ENCODE measurements around the gene RAD50.

RAD50 gene

GRCh38 chr5:132673488-132673887, 116.7 kb downstream of the RAD50 start:
- no peak for DNase-seq (ENCODE audit: low read depth)
- no peak for TF ChIP-seq CTCF (IDR thresholded peaks at IDR 0.05; ENCODE audit: control insufficient read depth, extremely low read depth, insufficient read depth)

GRCh38 chr5:132673939-132674630, 117.3 kb downstream of the RAD50 start, which contains the start of gene IL4:
TSS of gene IL4 (plus strand) at chr5:132673989. CDS start at chr5:132674051, 62 bp downstream.
- no peak for TF ChIP-seq CTCF (IDR thresholded peaks at IDR 0.05; ENCODE audit: control insufficient read depth, extremely low read depth, insufficient read depth)
- no peak for DNase-seq (ENCODE audit: low read depth)
- H3K4me3 ChIP-seq (ENCODE audit: low read depth, low read length): no peak within 1 kb of the TSS

More at GRCh38 chr5:132673488-132673887, 116.7 kb downstream of the RAD50 start:
- no peak overlapping the region for H3K4me3 ChIP-seq (ENCODE audit: low read depth, low read length)

- DNase-seq (ENCODE audit: low read depth): peak; percentile 7
- H3K4me3 ChIP-seq (ENCODE audit: low read depth, low read length): no peak overlapping the region
- TF ChIP-seq CTCF (IDR thresholded peaks at IDR 0.05; ENCODE audit: control insufficient read depth, extremely low read depth, insufficient read depth): no peak
Observed at GRCh38 chr5:132674671-132675506, 118.1 kb downstream of the RAD50 start.

- no peak for TF ChIP-seq CTCF (IDR thresholded peaks at IDR 0.05; ENCODE audit: control insufficient read depth, extremely low read depth, insufficient read depth)
- no peak for DNase-seq (ENCODE audit: low read depth)
- H3K4me3 ChIP-seq (ENCODE audit: low read depth, low read length): no peak overlapping the region
Observed at GRCh38 chr5:132675936-132676689, 119.3 kb downstream of the RAD50 start.

- DNase-seq (ENCODE audit: low read depth): no peak
- TF ChIP-seq CTCF (IDR thresholded peaks at IDR 0.05; ENCODE audit: control insufficient read depth, extremely low read depth, insufficient read depth): no peak
- no peak overlapping the region for H3K4me3 ChIP-seq (ENCODE audit: low read depth, low read length)
Observed at GRCh38 chr5:132677191-132677590, 120.4 kb downstream of the RAD50 start.

- TF ChIP-seq CTCF (IDR thresholded peaks at IDR 0.05; ENCODE audit: control insufficient read depth, extremely low read depth, insufficient read depth): no peak
Observed at GRCh38 chr5:132677682-132678400, 121.1 kb downstream of the RAD50 start.

More at GRCh38 chr5:132677682-132678400, 121.1 kb downstream of the RAD50 start:
- no peak overlapping the region for H3K4me3 ChIP-seq (ENCODE audit: low read depth, low read length)
- DNase-seq (ENCODE audit: low read depth): no peak

All from LNCaP clone FGC (cell line).